ENCODE data around the gene PSMC4. TPM values are rescaled to one million over a fixed set of nuclear protein-coding genes. Genes with fewer than 3 reads are reported as not detected.

The PSMC4 gene
- total RNA-seq, 1 experiment from 2014 or later: 2,386 TPM

DNA sequence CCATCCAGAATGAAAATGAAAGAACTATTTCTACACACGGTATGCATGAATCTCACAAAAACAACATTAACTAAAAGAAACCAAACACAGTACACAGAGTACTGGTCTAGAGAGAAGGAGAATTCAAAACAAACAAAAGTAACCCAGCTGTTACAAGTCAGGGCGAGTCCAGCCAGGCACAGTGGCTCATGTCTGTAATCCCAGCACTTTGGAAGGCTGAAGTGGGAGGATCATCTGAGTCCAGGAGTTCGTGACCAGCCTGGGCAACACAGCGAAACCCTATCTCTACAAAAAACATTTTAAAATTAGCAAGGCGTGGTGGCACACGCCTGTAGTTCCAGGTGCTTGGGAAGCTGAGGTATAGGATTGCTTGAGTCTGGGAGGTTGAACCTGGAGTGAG, 1.7 kb upstream of the PSMC4 start:
- Histone ChIP-seq H3K27me3 (ENCODE audit: control insufficient read depth, insufficient read depth, low read length) (no peaks in the 10 kb centered on the region), H3K9me3 (ENCODE audit: control insufficient read depth, insufficient read depth, low read depth, low read length) (no peaks in the 10 kb centered on the region), H3K27ac (ENCODE audit: low read length) (no peak overlapping the region; the same call in 1 of the 2 replicates), H3K4me1 (ENCODE audit: control insufficient read depth, insufficient read depth, low read length) (peaks cover 17% of the 10 kb centered on the region), H3K36me3 (ENCODE audit: control insufficient read depth, insufficient read depth, low read length) (peaks cover 23% of the 10 kb centered on the region), H3K4me3 (ENCODE audit: low read depth in 2 of 2, low read length in 2 of 2) (peak overlapping the region in 1 of 2 experiments; percentile 50; a peak in 2 of 4 replicates)
- no TSS peak for BruUV-seq (replicated peaks)
- TF ChIP-seq, protein P1, sequence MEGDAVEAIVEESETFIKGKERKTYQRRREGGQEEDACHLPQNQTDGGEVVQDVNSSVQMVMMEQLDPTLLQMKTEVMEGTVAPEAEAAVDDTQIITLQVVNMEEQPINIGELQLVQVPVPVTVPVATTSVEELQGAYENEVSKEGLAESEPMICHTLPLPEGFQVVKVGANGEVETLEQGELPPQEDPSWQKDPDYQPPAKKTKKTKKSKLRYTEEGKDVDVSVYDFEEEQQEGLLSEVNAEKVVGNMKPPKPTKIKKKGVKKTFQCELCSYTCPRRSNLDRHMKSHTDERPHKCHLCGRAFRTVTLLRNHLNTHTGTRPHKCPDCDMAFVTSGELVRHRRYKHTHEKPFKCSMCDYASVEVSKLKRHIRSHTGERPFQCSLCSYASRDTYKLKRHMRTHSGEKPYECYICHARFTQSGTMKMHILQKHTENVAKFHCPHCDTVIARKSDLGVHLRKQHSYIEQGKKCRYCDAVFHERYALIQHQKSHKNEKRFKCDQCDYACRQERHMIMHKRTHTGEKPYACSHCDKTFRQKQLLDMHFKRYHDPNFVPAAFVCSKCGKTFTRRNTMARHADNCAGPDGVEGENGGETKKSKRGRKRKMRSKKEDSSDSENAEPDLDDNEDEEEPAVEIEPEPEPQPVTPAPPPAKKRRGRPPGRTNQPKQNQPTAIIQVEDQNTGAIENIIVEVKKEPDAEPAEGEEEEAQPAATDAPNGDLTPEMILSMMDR (IDR thresholded peaks at IDR 0.05): no peak
- TF ChIP-seq REST (IDR thresholded peaks at IDR 0.05; ENCODE audit: insufficient read depth in 1 of 2, low read depth in 2 of 2, low read length in 1 of 2): no peak
- no peak for TF ChIP-seq POLR2AphosphoS5 (IDR thresholded peaks at IDR 0.05; ENCODE audit: low read depth, low read length)
- no peak for TF ChIP-seq TCF7L2 (IDR thresholded peaks at IDR 0.05; ENCODE audit: low read depth, low read length)
- no peak for TF ChIP-seq SIN3A (IDR thresholded peaks at IDR 0.05; ENCODE audit: borderline replicate concordance, insufficient read depth, low read depth, low read length)
- in situ Hi-C loops (cut with HindIII; ENCODE audit: low pct_unique_long_range_greater_than_20kb, low sequenced_read_pairs) (no loop called here), intact Hi-C loops (cut with micrococcal nuclease; ENCODE audit: unreplicated experiment) (no loop called here)
- ChIA-PET POLR2A (interaction anchor here (0.6 to 4.0 kb wide), 23 partner anchors 8 to 523 kb away, joined by 3 to 55 read pairs (median 6); partner anchors contain the start of genes DYRK1B, FBL, ZNF546 and ZNF780B), CTCF (interaction anchor here (0.6 to 4.2 kb wide), 23 partner anchors 12 to 1278 kb away, joined by 3 to 149 read pairs (median 15); partner anchors contain the start of genes DYRK1B, FBL and ZNF780B)
- no peak for ATAC-seq
- DNase-seq (ENCODE audit: low read depth, low spot score): no peak

- intact Hi-C loops (cut with micrococcal nuclease; ENCODE audit: unreplicated experiment): loop anchor here (2.0 kb wide), 2 partner anchors 73 to 125 kb away; no protein-coding TSS in a partner anchor
- peaks cover 17% of the 10 kb centered on the region for H3K4me1 ChIP-seq (ENCODE audit: control insufficient read depth, insufficient read depth, low read length)
- BruUV-seq (replicated peaks): no TSS peak
- DNase-seq (ENCODE audit: low read depth, low spot score) (no peak), ATAC-seq (no peak)
- no peaks in the 10 kb centered on the region for H3K9me3 ChIP-seq (ENCODE audit: control insufficient read depth, insufficient read depth, low read depth, low read length)
- TF ChIP-seq SIN3A (IDR thresholded peaks at IDR 0.05; ENCODE audit: borderline replicate concordance, insufficient read depth, low read depth, low read length) (no peak), TCF7L2 (IDR thresholded peaks at IDR 0.05; ENCODE audit: low read depth, low read length) (no peak), REST (IDR thresholded peaks at IDR 0.05; ENCODE audit: insufficient read depth in 1 of 2, low read depth in 2 of 2, low read length in 1 of 2) (no peak), POLR2AphosphoS5 (IDR thresholded peaks at IDR 0.05; ENCODE audit: low read depth, low read length) (no peak)
- TF ChIP-seq, protein P1 (IDR thresholded peaks at IDR 0.05): no peak
- H3K27me3 ChIP-seq (ENCODE audit: control insufficient read depth, insufficient read depth, low read length): no peaks in the 10 kb centered on the region
- H3K36me3 ChIP-seq (ENCODE audit: control insufficient read depth, insufficient read depth, low read length): peaks cover 29% of the 10 kb centered on the region
- H3K27ac ChIP-seq (ENCODE audit: low read length): peak overlapping the region; percentile 82
- CTCF ChIA-PET: interaction anchor here (0.5 to 4.2 kb wide), 91 partner anchors 8 to 1279 kb away, joined by 3 to 149 read pairs (median 5); partner anchors contain the start of genes DYRK1B, FBL, FCGBP and RPS16
- H3K4me3 ChIP-seq (ENCODE audit: low read depth in 2 of 2, low read length in 2 of 2): peak overlapping the region; percentile 35 to 50
- POLR2A ChIA-PET: interaction anchor here (0.6 to 4.0 kb wide), 56 partner anchors 9 to 582 kb away, joined by 3 to 55 read pairs (median 6); partner anchors contain the start of genes AKT2, DYRK1B, FBL and FCGBP
- in situ Hi-C loops (cut with HindIII; ENCODE audit: low pct_unique_long_range_greater_than_20kb, low sequenced_read_pairs): loop anchor here (5.0 kb wide), 4 partner anchors 33 to 128 kb away; no protein-coding TSS in a partner anchor
Measured at GRCh38 chr19:39969681-39970424, 1.1 kb upstream of the PSMC4 start.
